H9 (cell line): ENCODE data around the gene KIAA1614. TPM values are rescaled to one million over a fixed set of nuclear protein-coding genes. Genes with fewer than 3 reads are reported as not detected.

Experiments used
- DNase-seq: peaks from one replicate; pipeline ENCODE4 v3.0.0-alpha.2; 2017
- H2AFZ ChIP-seq: one replicate; pipeline ENCODE4 v1.6.1; 2013; ENCODE audit warnings: mild to moderate bottlenecking, low read length, control low read depth, moderate library complexity
- H2AK5ac ChIP-seq: 2 replicates; pipeline ENCODE4 v1.6.1; 2013; ENCODE audit warnings: low read length, control low read depth, mixed read lengths; ENCODE audit not compliant: insufficient read length
- H2BK120ac ChIP-seq: one replicate; pipeline ENCODE4 v1.6.1; 2013; ENCODE audit warnings: low read depth, mild to moderate bottlenecking, low read length, control low read depth, inconsistent platforms; ENCODE audit not compliant: poor library complexity, severe bottlenecking
- H2BK12ac ChIP-seq: 2 replicates; pipeline ENCODE4 v1.6.1; 2013; ENCODE audit warnings: low read length, control low read depth, mixed read lengths, low read depth; ENCODE audit not compliant: insufficient read length
- H2BK15ac ChIP-seq: 2 replicates; pipeline ENCODE4 v1.6.1; 2013; ENCODE audit warnings: low read depth, low read length, control low read depth
- H2BK20ac ChIP-seq: one replicate; pipeline ENCODE4 v1.6.1; 2013; ENCODE audit warnings: low read depth, mild to moderate bottlenecking, low read length, control low read depth, inconsistent platforms; ENCODE audit not compliant: poor library complexity, severe bottlenecking
- H2BK5ac ChIP-seq: 2 replicates; pipeline ENCODE4 v1.6.1; 2013; ENCODE audit warnings: low read length, control low read depth, mixed read lengths; ENCODE audit not compliant: insufficient read length
- H3K14ac ChIP-seq: 2 replicates; pipeline ENCODE4 v1.6.1; 2013; ENCODE audit warnings: low read length, control low read depth; ENCODE audit not compliant: insufficient read depth
- H3K18ac ChIP-seq: 2 replicates; pipeline ENCODE4 v1.6.1; 2013; ENCODE audit warnings: low read depth, mild to moderate bottlenecking, mixed read lengths, low read length, control low read depth; ENCODE audit not compliant: insufficient read length
- H3K23ac ChIP-seq: 2 replicates; pipeline ENCODE4 v1.6.1; 2013; ENCODE audit warnings: low read length, control low read depth, mixed read lengths, low read depth; ENCODE audit not compliant: insufficient read length
- H3K23me2 ChIP-seq: 2 replicates; pipeline ENCODE4 v1.6.1; 2013; ENCODE audit warnings: low read depth, mild to moderate bottlenecking, mixed read lengths, low read length, control low read depth; ENCODE audit not compliant: insufficient read length, poor library complexity, severe bottlenecking
- H3K27ac ChIP-seq: 2 replicates; pipeline ENCODE4 v1.5.1; 2013; ENCODE audit warnings: low read length, control low read depth, mixed read lengths, low read depth; ENCODE audit not compliant: insufficient read length
- H3K27me3 ChIP-seq: 2 replicates; pipeline ENCODE4 v1.6.1; 2013; ENCODE audit warnings: low read length, control low read depth, inconsistent platforms; ENCODE audit not compliant: insufficient read depth
- H3K4ac ChIP-seq: 2 replicates; pipeline ENCODE4 v1.6.1; 2013; ENCODE audit warnings: low read depth, mild to moderate bottlenecking, control low read depth, inconsistent platforms, low read length, moderate library complexity
- H3K4me1 ChIP-seq: 2 replicates; pipeline ENCODE4 v1.6.1; 2013; ENCODE audit warnings: low read length, control low read depth, inconsistent platforms; ENCODE audit not compliant: insufficient read depth
- H3K4me2 ChIP-seq: 2 replicates; pipeline ENCODE4 v1.6.1; 2013; ENCODE audit warnings: low read length, control low read depth, mixed read lengths; ENCODE audit not compliant: insufficient read length, insufficient read depth
- H3K56ac ChIP-seq: 2 replicates; pipeline ENCODE4 v1.6.1; 2013; ENCODE audit warnings: low read depth, mild to moderate bottlenecking, mixed read lengths, low read length, control low read depth; ENCODE audit not compliant: insufficient read length
- H3K79me1 ChIP-seq: 2 replicates; pipeline ENCODE4 v1.6.1; 2013; ENCODE audit warnings: low read depth, mild to moderate bottlenecking, moderate library complexity, low read length, control low read depth, inconsistent platforms; ENCODE audit not compliant: insufficient read depth, poor library complexity, severe bottlenecking
- H3K79me2 ChIP-seq: 2 replicates; pipeline ENCODE4 v1.6.1; 2013; ENCODE audit warnings: low read length, control low read depth, inconsistent platforms; ENCODE audit not compliant: insufficient read depth
- H3K9ac ChIP-seq: 2 replicates; pipeline ENCODE4 v1.6.1; 2013; ENCODE audit warnings: low read length, control low read depth, mixed read lengths; ENCODE audit not compliant: insufficient read length; ENCODE audit errors: extremely low read depth
- H3K9me3 ChIP-seq: one replicate; pipeline ENCODE4 v1.6.1; 2013; ENCODE audit warnings: low read depth, low read length, inconsistent platforms; ENCODE audit not compliant: control insufficient read depth
- H3T11ph ChIP-seq: one replicate; pipeline ENCODE4 v1.6.1; 2013; ENCODE audit warnings: mild to moderate bottlenecking, low read length, control low read depth, inconsistent platforms
- H4K20me1 ChIP-seq: one replicate; pipeline ENCODE4 v1.6.1; 2013; ENCODE audit not compliant: control insufficient read depth, insufficient read length, insufficient read depth
- H4K5ac ChIP-seq: 2 replicates; pipeline ENCODE4 v1.6.1; 2013; ENCODE audit warnings: low read depth, mild to moderate bottlenecking, mixed read lengths, low read length, control low read depth; ENCODE audit not compliant: insufficient read length
- H4K8ac ChIP-seq: replicated peaks from 2 replicates; pipeline ENCODE4 v1.6.1; 2013; ENCODE audit warnings: low read length, control low read depth, mixed read lengths, low read depth; ENCODE audit not compliant: insufficient read length
- H4K91ac ChIP-seq: 2 replicates; pipeline ENCODE4 v1.6.1; 2013; ENCODE audit warnings: low read depth, mild to moderate bottlenecking, moderate library complexity, mixed read lengths, low read length, control low read depth; ENCODE audit not compliant: insufficient read length
- H3K27ac Mint-ChIP-seq, 3 experiments: 2 replicates in 2 of 3; 3 replicates in 1 of 3; pipeline ENCODE4 v1.8.0; 2020 to 2021; ENCODE audit warnings: mixed read lengths in 3 of 3, mild to moderate bottlenecking in 1 of 3, moderate library complexity in 1 of 3
- H3K27me3 Mint-ChIP-seq: 2 replicates; pipeline ENCODE4 v1.8.0; 2021; ENCODE audit warnings: low read depth, mild to moderate bottlenecking, moderate library complexity, mixed read lengths
- H3K36me3 Mint-ChIP-seq, 3 experiments: 2 replicates in 2 of 3; 3 replicates in 1 of 3; pipeline ENCODE4 v1.8.0; 2020 to 2021; ENCODE audit warnings: low read depth in 3 of 3, mixed read lengths in 3 of 3; ENCODE audit not compliant: insufficient read depth in 1 of 3
- H3K4me1 Mint-ChIP-seq, 2 experiments: 2 replicates each; pipeline ENCODE4 v1.8.0; 2020; ENCODE audit warnings: mixed read lengths in 2 of 2
- H3K4me3 Mint-ChIP-seq, 2 experiments: 2 replicates in 1 of 2; 3 replicates in 1 of 2; pipeline ENCODE4 v1.8.0; 2020 to 2021; ENCODE audit warnings: mild to moderate bottlenecking in 2 of 2, mixed read lengths in 2 of 2, moderate library complexity in 1 of 2
- H3K9me3 Mint-ChIP-seq, 2 experiments: 2 replicates in 1 of 2; 3 replicates in 1 of 2; pipeline ENCODE4 v1.8.0; 2020; ENCODE audit warnings: mild to moderate bottlenecking in 2 of 2, mixed read lengths in 2 of 2, moderate library complexity in 1 of 2
- CTCF ChIP-seq: fragments of 200-600 bp; sonication (generic); conservative IDR thresholded peaks from 3 replicates; pipeline ENCODE4 v1.8.0; 2021; ENCODE audit warnings: antibody characterized with exemption, mild to moderate bottlenecking
- WGBS: extraction: QIAGEN DNeasy Blood & Tissue Kit; methylation state at CpG from one replicate; pipeline ENCODE4 v1.1.7; 2013; ENCODE audit warnings: missing lambda C conversion rate, low lambda C conversion rate, mixed read lengths; ENCODE audit not compliant: insufficient read length; ENCODE audit errors: extremely low coverage; 5-methylcytosine and 5-hydroxymethylcytosine counted together
- total RNA-seq: library from RNA; stranded (reverse); gene quantifications from 2 replicates; pipeline ENCODE4 v1.2.1, GENCODE V29; 2021

Gene KIAA1614
- total RNA-seq, 1 experiment from 2014 or later = 1.3 TPM

DNA sequence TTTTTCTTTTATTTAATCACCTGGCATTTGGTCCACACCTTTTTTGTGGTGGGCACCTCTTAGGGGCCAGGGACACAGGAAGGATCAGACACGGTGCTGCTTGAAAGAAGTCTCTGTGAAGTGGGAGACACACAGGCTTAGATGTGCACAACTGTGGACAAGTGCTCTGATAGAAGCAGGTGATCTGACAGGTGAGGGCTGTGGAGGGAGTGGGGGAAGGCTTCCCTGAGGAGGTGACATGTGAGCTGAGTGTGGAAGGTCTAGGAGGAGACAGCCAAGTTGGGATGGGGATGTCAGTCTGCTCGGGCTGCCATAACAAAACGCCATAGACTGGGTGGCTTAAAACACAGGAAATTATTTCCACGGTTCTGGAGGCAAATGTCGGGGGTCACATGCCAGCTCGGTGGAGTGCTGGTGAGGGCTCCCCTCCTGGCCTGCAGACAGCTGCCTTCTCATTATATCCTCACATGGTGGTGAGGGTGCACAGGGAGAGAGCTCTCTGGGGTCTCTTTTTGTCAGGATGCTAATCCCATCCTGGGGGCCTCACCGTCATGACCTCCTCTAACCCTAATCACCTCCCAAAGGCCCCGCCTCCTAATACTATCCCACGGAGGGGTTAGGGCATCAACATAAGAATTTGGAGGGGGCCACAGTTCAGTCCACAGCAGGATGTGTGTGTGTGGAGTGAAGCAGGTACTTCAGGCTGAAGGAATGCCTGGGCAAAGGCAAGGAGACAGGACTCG, 5.2 kb upstream of the KIAA1614 start:
- peaks cover 7% of the 10 kb centered on the region for H3K23me2 ChIP-seq
- no peak overlapping the region for H3K23ac ChIP-seq
- no peaks in the 10 kb centered on the region for H4K20me1 ChIP-seq
- no peak overlapping the region for H2AK5ac ChIP-seq
- H3T11ph ChIP-seq = no peak overlapping the region
- no peak overlapping the region for H4K8ac ChIP-seq
- no peak overlapping the region for H2BK5ac ChIP-seq
- H3K18ac ChIP-seq = no peak overlapping the region
- H3K9ac ChIP-seq = no peak overlapping the region
- Mint-ChIP-seq H3K27ac (no peak overlapping the region), H3K9me3 (no peaks in the 10 kb centered on the region), H3K36me3 (no peaks in the 10 kb centered on the region), H3K4me3 (no peak overlapping the region), H3K4me1 (peaks cover 18 to 24% of the 10 kb centered on the region in 2 experiments), H3K27me3 (peaks cover 26% of the 10 kb centered on the region)
- no peak overlapping the region for H2AFZ ChIP-seq
- peak; percentile 14 for DNase-seq
- H4K5ac ChIP-seq = no peak overlapping the region
- H2BK20ac ChIP-seq = no peak overlapping the region
- no peak overlapping the region for H3K14ac ChIP-seq
- no peak overlapping the region for H2BK120ac ChIP-seq
- H3K79me1 ChIP-seq = no peaks in the 10 kb centered on the region
- H3K9me3 ChIP-seq = no peaks in the 10 kb centered on the region
- no peak overlapping the region for H3K27ac ChIP-seq
- no peak overlapping the region for H3K4ac ChIP-seq
- no peak overlapping the region for H2BK12ac ChIP-seq
- H3K79me2 ChIP-seq = no peaks in the 10 kb centered on the region
- WGBS = no CpG with 5 or more reads among the region's 10 CpGs
- no peaks in the 10 kb centered on the region for H3K27me3 ChIP-seq
- H4K91ac ChIP-seq = no peak overlapping the region
- H2BK15ac ChIP-seq = no peak overlapping the region
- H3K4me1 ChIP-seq = no peaks in the 10 kb centered on the region; the same call in 1 of the 2 replicates
- no peak for TF ChIP-seq CTCF
- no peak overlapping the region for H3K56ac ChIP-seq
- H3K4me2 ChIP-seq = no peak overlapping the region
